Pulmonary artery endothelial cell (primary cell): ENCODE results near the gene KATNAL1. TPM values are rescaled to one million over a fixed set of nuclear protein-coding genes. Genes with fewer than 3 reads are reported as not detected.
"Not testable (repeated sequence)": the region's sequence is repeated elsewhere in the genome, so short reads cannot be mapped to it uniquely, and the experiment has no call there.

Experiments used
- DNase-seq: peaks from one replicate; pipeline ENCODE4 v3.0.0-alpha.2; 2011; ENCODE audit warnings: low read depth, low spot score
- total RNA-seq: library from RNA; depleted of rRNA; stranded (reverse); fragments of >200 nt; gene quantifications from 2 replicates; pipeline ENCODE4 v1.2.3, GENCODE V29; 2014

The KATNAL1 gene
- total RNA-seq, 1 donor from 2014 or later: 17.9 TPM

DNA sequence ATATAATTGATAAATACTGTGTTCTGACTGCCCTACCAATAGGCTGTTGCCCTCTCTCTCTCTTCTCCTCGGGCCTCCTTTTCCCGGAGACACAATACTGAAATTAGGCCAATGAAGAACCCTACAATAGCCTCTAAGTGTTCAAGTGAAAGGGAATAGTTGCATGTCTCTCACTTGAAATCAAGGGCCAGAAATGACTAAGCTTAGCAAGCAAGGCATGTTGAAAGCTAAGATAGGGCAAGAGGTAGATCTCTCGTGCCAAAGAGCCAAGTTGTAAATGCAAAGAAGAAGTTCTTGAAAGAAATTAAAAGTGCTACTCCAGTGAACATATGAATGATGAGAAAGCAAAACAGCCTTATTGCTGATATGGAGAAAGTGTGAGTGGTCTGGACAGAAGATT is 13.3 kb downstream of the KATNAL1 start:
- DNase-seq: no peak

DNA sequence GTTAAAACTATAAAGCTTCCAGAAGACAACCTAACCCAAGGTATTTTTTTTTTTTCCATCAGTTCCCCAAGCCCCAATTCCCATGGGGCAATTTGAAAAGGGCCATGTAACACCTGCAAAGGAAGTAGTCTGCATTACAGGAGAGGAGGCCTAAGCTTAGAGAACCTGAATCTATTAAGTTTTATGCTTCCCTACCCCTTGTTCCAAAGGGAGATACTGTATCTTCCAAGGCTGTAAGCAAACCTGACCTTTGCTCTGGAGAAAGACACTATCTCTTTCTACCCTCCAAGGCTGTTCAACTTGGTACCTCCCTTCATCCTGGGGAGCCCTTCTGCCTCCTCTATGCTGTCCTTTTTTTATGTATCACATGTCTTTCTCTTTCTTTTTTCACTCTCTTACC is 15.0 kb downstream of the KATNAL1 start:
- DNase-seq: no peak

DNA sequence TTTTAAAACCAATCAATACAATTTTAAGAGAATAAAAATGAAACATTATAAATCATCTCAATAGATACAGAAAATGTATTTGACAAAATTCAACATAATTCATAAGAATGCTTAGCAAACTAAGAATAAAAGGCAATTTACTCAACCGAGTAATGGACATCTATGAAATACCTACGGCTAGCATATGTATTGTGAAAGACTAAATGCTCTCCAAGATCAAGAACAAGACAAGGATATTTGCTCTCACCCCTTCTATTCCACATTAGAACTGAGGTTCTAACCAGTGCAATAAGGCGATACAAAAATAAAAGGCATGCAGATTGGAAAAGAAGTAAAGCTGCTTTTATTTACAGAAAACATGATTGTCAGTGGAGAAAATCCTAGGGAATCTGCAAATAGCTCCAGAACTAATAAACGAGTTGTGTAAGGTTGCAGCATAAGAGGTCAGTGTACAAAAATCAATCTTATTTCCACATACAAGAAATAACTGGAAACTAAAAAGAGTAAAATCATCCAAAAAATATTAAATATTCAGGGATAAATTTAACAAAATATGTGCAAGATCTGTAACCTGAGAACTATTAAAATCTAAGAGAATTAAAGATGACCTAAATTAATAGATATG is 16.4 kb downstream of the KATNAL1 start:
- no peak for DNase-seq

DNA sequence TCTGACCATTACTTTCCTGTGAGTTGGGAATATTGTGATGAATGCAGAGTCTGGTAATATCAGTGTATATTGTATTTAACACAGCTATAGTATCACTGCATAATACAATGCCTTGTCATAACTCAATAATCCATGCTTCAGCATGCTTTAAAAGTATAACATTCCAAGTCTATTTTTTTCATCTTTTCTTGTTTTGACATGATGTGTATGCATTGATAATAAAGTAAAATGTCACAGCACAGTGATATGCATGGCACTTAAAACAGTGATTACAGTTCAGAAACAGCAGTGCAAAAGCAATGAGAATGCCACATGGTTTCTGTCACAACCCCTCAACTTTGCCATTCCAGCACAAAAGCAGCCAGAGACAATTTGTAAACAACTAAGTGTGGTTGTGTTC is 17.8 kb downstream of the KATNAL1 start:
- DNase-seq: no peak

DNA sequence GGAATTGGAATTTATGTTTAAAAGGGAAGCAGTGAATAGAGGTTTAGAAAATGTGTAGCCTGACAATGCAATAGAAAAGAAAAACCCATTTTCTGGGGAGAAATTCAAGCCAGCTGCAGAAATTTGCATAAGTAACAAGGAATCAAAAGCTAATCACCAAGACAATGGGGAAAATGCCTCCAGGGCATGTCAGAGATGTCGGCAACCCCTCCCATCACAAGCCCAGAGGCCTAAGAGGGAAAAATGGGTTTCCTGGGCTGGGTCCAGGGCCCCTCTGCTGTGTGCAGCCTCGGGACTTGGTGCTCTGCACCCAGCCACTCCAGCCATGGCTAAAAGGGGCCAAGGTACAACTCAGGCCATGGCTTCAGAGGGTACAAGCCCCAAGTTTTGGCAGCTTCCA is 21.3 kb downstream of the KATNAL1 start:
- not testable (repeated sequence) for DNase-seq

DNA sequence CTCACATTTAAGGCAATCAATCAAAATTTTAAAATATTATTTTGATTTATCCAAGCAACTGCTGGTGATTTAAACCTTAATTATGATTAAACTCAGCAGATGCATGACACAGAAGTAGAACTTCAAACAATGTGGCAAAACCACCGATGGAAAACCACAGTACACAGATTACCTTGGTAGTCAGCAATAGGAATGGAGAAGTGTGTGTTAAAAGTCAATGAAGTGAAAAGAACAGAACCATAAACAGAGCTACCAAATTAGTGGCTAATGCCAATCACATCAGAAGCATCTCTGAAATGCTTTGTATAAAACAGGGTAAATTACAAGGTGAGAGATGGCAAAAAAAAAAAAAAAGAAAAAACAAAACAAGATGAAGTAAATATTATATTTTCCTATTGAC is 31.2 kb downstream of the KATNAL1 start:
- no peak for DNase-seq

DNA sequence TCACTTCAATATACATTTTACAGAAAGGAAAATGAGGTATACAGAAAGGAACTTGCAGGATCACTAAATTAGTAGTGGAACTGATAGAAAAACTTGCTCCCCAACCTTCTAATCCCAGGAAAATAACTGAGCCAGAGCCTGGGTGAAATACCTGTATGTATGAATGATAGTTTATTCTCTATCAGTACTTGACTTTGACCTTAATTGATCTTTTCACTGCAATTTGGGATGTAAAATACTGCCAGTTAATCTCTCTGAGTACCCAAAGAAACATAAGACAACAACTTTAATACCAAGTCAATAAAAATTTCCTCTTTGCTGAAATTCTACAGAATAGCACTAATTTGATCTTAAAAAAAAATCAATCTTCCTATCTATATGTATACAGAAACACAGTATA is 33.3 kb downstream of the KATNAL1 start:
- DNase-seq: no peak

DNA sequence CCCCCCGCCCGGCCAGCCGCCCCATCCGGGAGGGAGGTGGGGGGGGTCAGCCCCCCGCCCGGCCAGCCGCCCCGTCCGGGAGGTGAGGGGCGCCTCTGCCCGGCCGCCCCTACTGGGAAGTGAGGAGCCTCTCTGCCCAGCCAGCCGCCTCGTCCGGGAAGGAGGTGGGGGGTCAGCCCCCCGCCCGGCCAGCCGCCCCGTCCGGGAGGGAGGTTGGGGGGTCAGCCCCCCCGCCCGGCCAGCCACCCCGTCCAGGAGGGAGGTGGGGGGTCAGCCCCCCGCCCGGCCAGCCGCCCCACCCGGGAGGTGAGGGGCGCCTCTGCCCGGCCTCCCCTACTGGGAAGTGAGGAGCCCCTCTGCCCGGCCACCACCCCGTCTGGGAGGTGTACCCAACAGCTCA is 37.3 kb downstream of the KATNAL1 start:
- not testable (repeated sequence) for DNase-seq

DNA sequence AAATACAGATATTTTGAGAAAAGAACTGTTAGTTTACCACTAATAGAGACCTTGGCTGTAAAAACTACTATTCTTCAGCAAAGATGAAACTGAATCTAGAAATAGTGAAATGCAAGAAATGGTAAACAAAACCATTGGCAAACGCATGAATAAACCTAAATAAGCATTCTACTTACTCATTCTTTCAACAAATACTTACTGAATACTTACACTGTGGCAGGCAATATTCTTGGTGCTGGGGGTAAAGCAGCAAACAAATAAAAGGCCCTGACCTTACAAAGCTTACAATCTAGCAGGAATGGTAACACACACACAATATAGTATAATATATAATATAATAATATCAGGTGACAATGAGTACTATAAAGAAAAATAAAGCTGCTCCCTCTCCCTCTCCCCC is 38.7 kb downstream of the KATNAL1 start:
- no peak for DNase-seq

DNA sequence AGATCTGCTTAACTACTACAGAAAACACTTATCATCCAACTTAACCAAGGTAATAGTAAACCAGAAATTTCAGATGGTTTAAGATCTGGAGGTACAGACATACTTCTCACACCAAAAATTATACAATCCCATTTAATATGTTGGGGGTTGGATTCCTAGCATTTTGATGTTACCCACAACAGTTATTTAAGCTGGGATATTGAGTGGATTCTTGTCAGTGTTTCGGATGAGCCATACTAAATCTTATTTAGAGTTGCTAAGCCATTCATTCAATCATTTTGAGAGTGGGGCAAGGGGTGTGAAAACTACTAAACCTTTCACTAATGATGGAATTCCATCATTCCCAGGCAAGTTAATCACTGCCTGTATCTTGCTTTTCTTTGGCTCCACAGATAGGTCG is 40.6 kb downstream of the KATNAL1 start:
- DNase-seq: no peak

DNA sequence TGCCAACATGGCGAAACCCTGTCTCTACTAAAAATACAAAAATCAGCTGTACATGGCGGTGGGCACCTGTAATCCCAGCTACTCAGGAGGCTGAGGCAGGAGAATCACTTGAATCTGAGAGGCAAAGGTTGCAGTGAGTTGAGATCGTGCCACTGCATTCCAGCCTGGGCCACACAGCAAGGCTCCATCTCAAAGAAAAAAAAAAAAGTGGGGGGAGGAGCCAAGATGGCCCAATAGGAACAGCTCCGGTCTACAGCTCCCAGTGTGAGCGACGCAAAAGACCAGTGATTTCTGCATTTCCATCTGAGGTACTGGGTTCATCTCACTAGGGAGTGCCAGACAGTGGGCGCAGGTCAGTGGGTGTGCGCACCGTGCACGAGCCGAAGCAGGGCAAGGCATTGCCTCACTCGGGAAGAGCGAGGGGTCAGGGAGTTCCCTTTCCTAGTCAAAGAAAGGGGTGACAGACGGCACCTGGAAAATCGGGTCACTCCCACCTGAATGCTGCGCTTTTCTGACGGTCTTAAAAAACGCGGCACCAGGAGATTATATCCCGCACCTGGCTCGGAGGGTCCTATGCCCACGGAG is 48.1 kb downstream of the KATNAL1 start:
- DNase-seq: not testable (repeated sequence)

DNA sequence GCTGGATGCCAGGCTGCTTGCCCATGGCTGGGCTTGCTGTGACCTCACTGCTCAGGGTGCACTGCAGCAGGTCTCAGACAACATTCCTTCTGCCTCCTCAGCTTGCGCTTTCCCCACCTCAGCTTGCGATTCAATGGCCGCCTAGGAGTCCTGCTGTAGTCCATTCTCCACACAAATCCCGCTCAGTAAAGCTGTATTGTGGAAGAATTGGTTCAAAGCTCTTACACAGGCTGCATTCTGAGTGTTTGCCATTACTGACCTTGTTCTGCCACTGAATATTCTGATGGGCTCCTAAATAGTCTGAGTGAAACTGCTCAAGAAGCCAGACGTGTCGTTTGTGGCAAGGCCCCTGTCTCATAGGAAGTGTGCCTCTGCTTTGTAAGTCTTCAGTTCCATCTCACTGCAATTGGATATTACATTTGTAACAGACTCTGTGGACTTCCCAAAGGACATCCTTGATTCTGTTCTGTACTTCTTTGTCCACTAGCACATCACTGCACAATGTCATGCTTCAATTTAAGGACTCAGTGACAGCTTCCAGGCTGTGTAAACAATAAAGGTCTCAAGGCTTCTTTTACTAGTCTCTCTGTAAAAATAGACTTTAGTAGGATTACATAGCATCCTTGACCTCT is 49.8 kb downstream of the KATNAL1 start:
- DNase-seq: no peak

DNA sequence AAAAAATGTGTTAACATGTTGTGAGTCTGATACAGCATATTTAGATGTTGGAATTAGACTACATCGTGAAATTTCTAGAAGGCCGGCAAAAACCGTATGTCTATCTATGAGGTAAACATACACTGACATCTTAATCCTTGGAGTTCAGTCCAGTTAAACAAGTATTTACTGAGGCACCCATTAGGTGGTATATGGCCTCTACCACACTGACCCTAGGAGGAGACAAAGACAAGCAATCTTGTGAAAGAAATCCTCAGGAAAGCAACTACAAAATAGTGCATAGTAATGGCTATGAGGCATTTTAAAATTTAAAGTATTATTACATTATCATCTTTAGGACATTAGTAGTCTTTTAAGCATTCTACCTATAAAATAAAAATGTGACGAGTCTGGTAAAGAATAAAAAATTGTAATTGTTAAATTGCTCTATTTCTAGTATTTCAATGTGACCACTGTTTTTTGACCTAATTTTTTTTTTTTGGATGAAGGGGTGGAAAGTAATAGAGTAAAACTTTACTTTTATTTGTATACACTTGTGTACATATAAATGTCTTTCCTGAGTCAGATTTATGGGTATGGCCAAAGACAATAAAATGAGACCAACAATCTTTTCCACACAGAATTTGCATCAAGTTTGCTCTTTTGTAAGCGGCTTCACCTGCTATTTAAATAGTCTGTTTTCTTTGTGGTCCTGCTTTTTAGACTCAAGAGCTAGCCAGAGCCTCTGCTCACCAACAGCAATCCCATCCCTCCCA is 50.5 kb downstream of the KATNAL1 start:
- no peak for DNase-seq

DNA sequence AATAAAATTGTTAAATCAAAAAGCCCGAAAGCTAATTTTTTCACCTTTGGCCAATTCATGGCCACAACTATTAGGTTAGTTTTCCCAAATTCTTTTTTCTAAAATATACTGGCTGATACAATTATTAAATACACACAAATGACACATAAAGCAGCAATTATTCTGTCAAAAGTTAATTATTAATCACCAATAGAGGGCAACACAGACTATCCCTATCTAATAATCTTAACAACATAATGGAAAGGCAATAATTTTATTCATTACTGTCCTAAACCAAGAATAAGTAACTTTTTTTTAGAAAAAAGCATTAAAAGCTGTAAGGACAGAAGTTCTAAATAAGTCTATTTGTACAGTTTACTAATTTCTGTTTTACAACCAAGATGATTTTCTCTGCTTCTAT is 51.7 kb downstream of the KATNAL1 start:
- no peak for DNase-seq

DNA sequence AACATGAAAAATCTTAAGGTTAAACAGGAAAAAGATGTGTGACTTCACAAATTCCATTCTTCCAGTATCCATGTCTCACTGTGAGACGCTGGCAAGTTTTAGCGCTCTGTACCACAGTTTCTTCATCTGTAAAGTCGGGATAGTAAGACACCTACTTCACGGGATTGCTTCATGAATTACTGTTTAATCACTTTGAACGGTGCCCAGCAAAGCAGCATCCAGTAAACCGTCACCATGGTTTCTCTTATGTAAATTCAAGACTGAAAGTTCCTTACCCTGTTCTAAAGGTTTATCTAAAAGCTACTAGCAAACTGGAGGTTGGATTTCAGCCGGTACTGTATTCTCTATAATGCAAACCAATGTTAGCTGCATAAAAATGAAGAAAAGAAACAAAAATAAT is 53.5 kb downstream of the KATNAL1 start:
- DNase-seq: no peak

DNA sequence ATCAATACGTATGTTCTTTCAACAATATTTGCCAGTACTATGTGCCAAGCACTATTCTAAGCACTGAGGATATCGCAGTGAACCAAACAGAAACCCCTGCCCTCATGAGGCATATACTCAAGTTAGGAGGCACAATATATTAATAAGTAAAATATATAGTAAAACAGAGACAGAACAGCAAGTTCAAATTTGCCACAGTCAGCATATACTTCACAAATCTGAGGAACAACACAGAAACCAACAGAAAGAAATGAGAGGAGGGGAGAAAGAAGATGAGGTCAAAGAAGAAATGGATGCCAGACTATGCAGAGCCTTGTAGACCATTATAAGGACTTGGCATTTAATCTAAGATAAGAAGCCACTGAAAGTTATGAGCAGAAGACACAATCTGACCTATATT is 59.9 kb downstream of the KATNAL1 start:
- DNase-seq: no peak

DNA sequence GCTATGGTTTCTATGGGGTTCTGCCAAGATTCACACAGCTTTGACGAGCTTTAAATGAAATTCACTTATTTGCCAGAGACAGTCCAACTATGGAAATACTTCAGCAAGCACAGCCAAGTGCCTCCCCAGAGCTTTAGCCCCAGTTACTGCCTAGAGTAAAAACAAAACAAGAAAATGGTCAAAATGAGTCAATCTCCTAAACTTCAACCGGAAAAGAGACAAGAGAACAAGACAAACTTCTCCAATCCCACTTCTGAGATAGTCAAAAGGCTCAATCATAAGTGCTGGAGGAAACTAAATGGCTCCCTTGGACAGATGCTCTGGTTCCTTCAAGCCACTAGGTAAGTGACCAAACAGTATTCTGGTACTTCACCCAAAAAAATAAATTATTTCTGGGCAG is 65.8 kb downstream of the KATNAL1 start:
- no peak for DNase-seq

DNA sequence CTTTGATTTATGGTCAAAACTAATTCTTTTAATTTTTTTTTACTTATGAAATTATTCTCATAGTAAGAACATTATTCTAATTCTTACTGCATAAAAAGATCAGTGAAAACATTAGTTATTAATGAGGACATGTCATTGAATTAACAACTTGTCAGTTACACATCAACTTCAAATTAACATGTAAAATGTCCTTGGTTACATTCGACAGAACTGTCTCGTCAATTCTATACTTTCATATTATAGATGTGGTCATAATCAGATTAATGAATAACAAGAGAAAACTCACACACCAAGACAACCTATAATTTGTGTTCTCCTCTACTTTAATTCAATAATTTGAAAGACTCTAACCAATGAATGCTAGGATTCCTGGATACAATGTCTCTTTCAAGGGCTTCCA is 66.7 kb downstream of the KATNAL1 start:
- DNase-seq: no peak

DNA sequence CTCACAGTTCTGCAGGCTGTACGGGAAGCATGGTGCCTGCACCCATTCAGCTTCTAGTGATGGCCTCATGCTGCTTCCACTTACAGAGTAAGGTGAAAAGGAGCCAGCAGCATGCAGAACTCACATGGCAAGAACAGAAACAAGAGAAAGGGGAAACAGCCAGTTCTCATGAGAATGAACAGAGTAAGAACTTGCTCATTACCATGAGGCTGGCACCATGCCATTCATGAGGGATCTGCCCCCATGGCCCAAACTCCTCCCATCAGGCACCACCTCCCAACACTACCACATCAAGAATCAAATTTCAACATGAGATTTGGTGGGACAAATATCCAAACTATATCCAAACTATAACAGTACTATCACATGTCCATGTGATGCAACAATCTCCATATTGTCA is 72.1 kb downstream of the KATNAL1 start:
- DNase-seq: no peak

DNA sequence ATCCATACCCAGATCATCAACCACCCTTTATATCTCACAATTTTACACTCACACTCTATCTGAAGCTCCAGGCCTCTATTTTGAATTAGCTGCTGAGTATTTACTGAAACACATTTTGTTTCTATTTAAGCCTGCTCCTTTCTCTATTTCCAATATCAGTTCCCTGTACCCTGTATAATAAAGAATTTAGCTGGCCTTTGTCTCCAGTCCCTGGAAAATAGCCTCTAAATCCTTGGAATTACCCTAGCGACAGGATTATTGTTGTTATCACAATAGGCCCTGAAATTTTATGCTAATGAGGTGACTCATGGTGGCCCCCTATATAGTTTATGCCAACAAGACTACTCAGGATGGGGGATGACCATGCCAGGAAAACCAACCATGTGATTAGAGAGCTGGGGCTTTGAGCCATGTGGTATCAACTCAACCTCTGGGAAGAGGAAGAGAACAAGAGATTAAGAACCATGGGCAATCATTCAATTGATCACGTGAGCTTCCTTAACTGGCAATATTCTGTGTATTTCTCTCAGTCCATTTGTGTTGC is 72.7 kb downstream of the KATNAL1 start:
- peak; percentile 58 for DNase-seq

DNA sequence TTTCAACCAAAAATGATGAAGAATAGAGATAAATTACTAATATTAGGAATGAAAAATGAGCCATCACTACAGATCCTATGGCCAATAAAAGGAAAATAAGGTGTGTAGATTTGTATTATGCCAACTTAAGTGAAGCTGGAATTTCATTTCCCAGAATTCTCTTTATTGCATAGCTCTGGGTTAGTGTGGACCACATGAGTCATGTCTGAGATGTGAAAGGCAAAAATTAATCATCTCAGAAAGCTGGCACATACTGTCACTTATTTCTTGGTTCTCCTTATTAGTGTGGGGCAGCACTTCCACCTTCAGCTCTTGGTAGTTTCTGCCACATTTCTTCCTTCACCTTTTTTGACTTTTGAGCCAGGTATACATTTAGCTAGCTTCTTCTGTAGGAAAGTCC is 82.6 kb downstream of the KATNAL1 start:
- DNase-seq: no peak

DNA sequence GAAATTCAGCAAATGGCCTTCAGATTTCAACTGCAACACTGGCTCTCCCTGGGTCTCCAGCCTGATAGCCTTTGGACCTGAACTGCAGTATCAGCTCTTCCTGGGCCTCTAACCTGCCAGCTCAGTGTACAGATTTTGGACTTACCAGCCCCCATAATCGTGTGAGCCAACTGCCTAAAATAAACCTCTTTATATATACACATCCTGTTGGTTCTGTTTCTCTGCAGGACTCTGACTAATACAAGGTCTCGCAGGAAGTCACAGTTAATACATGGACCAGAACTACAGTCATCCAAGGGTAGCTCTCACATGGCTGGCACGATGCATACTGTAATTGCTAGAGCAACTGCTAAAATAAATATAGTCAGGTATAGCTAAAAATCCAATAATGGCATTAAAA is 85.1 kb downstream of the KATNAL1 start:
- DNase-seq: no peak
